HG02938 (cell line): ENCODE measurements around the gene ZFAND3.

ENCODE experiments used
- ATAC-seq: cut with Tn5 transposase; IDR thresholded peaks from one replicate; pipeline ENCODE4 v1.9.1; 2021; ENCODE audit warnings: mild to moderate bottlenecking, moderate library complexity; ENCODE audit not compliant: unreplicated experiment

The ZFAND3 gene

DNA sequence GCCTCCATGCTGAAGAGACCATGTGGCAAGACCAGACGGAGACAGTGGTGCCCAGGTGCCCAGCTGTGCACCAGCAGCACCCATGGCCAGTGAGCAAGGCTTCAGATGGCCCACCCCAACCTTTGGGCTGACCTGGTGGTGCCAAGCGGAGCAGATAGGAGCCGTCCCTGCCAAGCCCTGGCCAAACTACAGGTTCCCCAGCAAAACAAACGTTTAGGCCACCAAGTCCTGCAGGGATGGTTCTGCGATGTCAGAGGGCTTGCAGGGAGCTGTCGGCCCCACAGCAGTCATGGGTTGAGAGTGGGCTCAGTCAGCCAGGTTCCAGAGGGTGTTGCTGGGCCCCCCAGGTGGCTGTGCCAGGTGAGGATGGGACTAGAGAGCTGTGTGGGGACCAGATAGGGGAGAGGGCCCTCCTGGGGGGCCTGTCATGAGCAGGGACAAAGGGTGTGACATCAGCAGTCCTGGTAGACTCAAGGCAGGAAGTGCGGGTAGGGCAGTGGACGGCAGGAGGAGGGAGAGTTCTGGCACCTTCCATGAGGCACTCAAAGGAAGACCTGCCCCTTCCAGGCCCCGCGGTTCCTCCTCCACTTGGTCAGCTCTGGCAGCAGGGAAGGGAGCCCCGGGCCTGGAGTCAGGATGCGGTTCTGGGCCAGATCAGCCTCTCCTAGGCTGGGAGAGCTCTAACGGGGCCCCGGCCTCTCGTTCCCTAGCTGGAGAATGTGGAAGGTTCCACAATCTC is 342.4 kb downstream of the ZFAND3 start:
- no peak for ATAC-seq

DNA sequence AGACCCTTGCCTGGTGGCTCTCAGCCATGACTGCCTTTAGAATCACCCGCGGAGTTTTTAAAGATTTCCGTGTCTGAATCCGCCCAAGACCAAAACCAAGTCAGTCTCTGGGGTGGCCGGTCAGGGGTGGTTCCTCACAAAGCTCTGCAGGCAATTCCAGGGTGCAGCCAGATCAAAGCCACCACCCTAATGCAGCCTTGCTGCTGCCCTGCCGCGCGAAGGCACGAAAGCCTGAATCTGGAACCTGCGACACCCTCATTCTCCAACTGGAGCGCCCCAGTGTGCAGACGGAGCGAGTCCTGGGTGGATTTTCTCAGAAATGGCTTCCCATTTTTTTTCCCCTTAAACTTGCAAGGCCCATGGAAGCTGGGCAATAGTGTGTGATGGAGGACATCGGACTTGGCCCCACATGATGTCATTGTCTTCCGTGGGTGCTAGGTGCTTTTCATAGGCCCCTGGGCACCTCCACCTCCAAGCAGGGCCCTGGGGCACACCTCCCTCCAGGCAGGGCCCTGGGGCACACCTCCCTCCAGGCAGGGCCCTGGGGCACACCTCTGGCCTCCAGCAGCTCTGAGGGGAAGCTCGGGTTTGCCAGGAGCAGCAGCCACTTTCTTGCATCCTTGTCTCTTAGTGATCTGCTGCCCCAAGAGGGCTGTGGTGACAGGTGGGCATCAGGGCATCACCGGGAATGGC is 343.1 kb downstream of the ZFAND3 start:
- ATAC-seq: no peak

DNA sequence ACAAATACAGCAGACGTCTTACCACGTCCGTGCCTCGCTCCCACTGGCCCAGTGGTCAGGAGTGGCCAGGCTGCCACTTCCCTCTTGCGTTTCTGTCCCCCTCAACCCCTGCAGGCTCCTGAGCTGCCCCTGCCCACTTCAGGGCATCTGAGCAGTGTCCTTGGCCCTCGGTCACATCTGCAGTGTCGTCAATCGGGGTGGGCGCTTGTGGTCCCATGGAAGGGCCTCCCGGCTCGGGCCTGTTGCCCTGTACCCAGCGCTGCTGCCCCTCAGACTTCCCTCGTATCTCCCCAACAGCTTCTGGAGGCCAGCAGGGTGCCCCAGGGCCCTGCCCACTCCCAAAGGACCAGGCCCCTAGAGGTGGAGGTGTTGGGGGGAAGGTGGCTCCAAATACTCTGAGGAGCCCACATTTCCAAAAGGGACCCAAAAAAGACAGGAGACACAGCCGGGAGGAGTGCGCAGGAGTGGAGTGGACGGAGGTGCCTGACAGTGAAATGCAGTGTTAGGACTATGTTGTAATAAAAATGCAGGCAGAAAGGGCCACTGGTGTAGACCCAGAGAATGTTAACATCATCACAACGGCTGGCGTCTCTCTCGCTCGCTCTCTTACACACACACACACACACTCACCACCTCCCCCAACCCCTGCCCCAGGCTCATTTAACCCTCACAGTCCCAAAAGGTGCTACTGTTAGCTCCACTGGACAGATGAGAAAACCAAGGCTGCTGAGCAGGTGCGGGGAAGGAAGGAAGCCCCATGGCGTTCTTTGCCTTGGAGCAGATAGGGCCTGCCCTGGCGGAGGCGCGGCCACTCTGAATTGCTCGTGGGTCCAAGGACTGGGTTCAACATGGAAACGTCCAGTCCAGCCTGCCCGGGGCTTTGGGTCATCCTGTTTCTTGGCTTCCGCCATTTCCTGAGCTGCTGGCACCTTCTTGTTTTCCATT is 343.9 kb downstream of the ZFAND3 start:
- ATAC-seq: no peak

DNA sequence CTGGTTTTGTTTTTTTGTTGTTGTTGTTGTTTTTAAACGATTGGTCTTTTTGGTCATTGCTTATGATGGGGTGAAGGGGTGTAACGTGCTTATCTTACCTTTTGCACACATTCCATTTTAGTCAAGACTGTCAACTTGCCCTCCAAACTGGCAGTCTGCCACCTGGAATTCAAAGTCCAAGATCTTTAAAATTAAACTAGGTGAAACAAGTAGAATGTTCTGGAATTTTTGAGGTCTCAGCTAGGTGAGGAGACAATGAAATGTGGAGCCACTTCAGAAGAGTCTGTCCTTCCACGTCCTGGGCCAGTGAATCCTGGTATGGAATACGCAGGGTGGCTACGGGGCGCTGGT is 344.6 kb downstream of the ZFAND3 start:
- no peak for ATAC-seq

DNA sequence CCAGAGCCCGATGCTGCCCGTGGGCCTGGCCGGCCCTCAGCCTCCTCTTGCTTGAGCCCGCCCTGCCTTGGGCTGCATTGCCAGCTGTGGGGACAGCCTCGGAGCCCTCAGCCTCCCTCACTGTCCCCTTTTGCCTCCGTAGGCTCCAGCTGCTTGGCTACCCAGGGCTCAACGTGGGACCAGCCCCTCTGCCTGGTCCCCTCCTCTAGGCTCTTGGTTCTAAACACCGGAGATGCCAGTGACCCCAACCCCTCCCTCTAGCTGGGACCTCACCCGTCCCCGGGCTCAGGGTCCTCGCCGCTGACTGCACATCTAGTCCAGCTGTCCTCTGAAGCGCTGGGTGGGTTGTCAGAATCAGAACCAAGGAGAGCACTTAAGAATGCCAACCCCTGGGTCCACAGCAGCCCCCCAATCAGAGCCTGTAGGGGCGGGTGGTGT is 345.2 kb downstream of the ZFAND3 start:
- ATAC-seq: no peak

DNA sequence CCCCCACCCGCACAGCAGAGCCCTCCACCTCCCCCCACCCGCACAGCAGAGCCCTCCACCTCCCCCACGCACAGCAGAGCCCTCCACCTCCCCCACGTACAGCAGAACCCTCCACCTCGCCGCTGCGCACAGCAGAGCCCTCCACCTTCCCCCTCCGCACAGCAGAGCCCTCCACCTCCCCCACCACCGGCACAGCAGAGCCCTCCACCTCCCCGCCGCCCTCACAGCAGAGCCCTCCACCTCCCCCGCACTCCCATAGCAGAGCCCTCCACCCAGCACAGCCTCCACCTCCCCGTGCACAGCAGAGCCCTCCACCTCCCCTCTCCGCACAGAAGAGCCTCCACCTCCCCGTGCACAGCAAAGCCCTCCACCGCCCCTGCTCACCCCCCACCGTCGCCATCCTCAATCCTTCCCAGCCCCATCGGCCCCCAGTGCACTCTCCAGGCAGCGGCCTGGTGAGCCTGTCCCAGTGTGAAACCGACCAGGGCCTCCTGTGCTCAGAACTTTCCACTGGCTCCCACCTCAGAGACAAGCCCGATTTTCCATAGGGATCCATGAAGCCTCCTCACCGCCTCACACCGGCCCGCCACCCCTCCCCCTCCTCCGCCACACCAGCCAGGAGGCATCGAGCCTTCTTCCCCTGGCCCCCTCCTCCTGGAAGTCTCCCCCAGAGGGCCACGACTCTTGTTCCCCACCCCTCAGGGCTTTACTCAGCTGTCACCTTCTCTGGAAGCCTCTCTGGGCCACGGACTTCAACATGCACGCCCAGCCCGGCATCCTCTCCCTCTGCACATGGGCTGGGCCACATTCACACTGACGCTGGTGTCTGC is 347.1 kb downstream of the ZFAND3 start:
- no peak for ATAC-seq

DNA sequence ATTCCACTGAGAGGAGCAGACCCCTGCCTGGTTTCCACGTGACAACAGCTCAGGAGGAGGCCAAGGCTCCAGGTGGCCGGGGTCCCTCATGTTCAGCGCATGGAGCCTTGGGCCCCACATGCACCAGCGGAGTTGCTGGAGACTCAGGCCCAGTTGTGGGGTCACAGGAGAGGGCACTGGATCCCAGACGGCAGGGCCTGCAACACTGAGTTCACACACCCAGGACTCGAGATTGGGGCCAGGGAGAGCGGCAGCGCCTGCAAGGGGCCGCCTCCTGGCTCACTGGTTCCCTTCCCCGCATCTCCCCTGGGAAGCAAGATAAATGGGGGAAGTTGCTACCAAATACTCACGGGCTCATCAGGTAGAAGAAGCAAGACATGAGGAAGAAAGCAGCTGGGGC is 348.1 kb downstream of the ZFAND3 start:
- ATAC-seq: no peak

DNA sequence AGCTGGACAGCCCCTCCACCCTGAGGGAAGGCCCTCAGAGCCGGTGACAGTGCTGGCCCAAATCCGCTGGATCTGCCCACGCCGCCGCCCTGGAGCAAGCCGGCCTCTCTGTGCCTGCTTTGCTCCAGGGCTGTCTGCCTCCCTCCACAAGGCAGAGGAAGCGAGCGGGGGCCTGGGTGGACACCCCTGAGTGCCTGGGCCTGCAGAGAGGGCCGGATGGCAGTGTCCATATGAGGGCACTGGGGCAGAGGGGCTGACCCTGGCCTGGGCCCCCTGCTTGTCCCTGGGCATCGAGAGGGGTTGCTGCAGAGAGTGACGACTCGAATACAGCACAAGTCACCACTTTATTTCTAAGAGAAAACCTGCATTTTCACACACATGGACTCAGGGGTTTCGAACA is 348.6 kb downstream of the ZFAND3 start:
- ATAC-seq: no peak

DNA sequence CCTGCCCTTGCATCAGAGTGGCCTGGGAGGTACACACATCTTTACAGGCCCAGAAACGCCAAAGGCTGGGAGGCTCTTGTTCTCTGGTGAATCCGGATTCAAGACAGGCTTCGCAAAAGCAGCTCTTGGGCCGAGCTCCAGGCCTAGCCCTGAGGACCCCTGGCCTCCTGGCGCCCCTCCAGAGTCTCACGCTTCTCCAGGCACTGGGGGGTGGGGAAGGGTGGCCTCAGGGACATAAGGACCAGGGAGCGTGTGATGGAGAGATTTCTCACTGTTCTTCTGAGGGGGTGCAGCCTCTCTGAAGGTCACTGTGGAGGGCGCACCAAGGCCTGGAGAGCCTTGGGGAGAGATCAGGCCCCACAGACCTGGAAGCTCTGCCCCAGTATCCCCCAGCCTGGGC is 349.2 kb downstream of the ZFAND3 start:
- no peak for ATAC-seq

DNA sequence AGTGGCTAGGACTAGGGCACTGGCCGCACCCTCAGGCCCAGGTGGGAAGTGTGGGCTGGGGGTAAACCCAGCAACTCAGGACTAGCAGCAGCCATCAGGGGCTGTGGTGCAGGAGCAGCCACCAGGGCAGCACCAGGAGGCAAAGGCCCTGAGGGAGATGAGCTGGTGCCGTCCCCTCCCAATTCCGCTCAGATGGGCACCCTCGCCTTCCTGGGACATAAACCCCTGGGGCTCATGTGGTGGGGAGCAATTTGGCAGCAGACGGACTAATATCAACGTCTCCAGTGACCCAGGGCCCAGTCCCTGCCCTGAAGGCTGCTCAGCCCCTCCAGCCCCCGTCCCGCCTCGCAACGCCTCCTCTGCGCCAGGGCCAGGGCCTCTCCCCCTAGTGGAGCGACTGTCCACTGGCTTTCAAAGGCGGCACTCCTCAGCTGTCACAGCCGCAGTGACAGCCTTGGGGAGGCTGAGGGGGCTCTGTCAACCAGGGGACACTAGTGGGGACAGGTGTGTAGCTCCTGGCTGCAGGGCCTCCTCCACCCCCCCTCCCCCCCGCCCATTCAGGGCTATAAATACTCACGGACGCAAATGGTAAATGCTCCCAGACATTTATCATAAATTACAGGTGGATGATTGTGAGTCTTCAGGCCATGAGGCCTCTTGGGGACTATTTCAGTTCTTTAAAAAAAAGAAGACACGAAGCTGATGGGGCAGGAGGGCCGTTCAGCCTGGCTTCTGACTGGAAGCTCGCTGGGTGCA is 349.9 kb downstream of the ZFAND3 start:
- no peak for ATAC-seq

DNA sequence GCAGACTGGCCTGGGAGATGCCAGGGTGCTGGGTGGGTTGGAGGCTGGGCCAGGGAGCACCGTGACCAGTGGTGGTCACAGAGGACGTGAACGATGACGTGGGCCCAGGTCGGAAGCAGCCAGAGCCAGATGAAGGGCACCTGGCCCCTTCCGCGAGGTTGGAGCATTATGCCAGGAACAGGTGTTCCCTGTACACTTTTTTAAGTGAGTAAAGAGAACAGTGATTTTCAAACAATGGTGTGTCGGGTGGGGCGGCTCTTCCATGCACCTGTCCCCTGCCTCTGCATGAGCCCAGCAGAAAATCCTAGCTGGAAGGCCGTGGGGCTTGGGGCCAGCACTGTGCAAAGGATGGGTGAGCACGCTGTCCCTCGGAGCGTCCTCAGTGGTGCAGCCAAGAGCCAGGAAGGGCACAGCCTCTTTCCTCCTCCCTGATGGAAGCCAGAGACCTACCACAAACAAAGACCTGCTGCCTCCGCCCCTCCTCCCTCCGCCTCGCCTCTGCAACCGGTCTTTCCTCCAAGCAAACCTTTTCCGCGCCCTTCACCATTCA is 350.5 kb downstream of the ZFAND3 start:
- no peak for ATAC-seq

DNA sequence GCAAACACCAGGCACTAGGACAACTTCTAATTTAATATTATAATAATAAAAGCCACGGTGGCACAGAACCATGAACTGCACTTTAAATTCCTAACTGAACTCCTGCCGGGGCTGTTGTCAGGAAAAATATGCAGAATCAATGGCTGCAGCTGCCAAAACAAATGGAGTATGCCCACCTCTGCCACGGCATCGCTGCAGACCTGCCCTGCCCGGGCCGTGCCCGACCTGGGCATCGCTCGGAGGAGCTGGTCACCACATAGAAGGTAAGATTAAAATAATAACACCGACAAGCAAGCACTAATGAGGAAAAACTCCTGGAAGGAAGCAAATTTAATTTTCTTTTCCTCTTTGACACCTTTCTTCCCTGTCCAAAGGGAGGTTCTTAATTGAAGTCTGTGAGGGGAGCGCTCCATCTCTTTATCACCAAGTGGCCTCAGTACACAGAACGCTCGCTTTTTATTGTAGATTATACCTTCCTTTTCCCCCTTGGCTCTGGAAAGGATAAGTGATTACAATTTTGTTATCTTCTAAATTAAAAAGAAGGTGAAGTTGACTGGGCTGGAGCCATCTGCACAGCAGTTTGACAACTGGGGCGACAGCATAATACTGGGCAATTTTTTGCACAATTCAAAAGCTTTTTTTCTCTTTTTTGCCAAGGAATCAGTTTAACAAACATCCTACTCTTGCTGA is 351.3 kb downstream of the ZFAND3 start:
- ATAC-seq: no peak

DNA sequence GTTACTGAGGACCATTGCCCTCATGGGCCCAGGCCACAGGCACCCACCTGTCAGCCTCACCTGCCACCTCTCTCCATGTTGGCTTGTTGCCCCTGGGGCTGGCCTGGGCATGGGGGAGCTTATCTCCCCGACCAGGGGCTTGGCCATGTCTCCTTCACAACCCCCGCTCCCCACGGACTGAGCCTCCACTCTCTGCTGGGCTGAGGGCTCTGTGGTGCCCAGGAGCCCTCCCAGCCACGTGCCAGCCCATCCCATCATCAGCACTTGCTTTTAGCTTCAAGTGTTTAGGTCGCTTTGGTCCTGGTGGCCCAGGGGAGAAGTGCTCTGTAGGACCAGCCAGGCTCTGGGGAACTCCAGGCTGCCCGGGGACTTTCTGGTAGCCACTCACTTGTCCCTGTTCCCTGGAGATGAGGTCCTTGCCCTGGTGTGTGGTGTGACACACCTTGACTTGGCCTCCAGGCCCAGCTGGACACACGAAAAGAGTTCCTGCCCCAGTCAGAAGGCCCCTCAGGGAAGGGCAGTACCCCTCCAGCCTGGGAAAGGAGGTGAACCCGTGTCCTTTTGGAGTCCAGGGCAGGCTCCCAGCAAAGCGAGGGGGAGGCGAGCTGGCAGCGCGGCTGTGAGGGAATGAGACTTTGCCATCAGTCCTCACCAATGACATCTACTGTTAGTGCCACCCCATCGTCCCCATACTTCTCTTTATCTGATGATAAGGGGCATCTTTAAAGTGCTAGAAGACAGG is 352.6 kb downstream of the ZFAND3 start:
- no peak for ATAC-seq

DNA sequence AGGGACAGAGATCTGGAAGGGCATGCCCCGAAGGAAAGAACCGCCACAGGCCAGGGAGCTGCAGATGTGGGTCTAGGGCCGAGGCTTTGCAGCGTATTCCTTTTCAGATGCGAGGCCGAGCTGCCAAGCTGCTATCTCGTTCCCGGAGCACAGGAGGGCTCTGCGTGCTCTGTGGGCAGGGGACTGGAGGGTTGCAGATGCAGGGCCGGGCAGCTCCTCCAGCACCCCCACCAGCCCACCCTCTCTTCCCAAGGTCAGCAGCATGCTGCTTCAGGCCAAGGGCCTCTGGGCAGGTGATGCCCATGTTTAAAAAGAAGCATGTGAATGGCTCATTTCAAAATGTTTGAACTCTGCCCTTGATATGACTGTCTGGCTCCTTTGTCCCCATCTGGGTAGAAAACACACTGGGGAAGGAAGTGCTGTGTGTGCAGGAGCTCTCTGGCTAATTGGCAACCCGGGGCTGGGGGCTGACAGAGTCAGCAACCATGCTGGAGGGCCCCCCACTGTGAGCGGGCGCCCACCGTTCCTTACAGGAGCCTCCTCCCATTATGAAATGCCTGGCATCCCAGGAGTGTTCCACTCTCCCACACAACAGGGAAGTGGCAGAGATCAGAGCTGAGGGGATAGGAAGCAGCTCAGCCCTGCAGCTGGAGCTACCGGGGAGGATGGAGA is 353.3 kb downstream of the ZFAND3 start:
- no peak for ATAC-seq

DNA sequence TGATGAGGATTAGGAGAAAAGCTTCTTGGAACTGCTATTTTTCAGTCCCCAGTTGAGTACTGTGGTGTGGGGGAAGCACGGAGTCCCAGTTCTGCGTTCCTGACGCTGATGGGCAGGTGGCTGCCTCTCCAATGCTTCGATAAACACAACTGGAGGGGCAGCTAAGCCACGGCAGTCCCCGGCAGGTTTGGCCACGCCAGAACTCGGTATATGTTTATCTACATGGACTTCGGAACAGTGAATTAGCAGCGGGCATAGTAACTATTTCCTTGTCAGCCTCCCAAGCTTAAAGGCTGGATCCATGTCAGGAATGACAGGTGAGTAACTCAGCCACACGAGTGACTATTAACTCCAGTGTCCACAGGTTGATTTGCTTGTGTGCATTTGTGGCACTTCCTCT is 354.4 kb downstream of the ZFAND3 start:
- ATAC-seq: no peak

DNA sequence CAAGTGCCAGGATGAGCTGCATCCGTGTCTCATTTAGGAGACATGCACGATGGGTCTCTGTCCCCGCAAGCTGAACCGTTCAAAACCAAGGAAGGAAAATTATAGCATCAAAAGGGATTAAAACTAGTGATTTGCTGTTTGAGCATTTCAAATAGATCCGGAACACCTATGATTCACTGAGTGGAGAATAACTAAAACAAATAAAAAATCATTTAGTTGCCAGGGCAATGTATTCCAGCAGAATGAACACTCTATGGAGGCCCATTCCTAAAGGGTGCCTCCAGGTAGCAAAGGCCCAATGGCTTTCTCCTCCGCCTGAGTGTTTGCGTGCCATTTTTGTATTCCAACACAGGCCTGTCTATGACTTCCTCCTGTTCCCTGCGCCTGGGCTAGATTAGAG is 354.8 kb downstream of the ZFAND3 start:
- ATAC-seq: no peak

DNA sequence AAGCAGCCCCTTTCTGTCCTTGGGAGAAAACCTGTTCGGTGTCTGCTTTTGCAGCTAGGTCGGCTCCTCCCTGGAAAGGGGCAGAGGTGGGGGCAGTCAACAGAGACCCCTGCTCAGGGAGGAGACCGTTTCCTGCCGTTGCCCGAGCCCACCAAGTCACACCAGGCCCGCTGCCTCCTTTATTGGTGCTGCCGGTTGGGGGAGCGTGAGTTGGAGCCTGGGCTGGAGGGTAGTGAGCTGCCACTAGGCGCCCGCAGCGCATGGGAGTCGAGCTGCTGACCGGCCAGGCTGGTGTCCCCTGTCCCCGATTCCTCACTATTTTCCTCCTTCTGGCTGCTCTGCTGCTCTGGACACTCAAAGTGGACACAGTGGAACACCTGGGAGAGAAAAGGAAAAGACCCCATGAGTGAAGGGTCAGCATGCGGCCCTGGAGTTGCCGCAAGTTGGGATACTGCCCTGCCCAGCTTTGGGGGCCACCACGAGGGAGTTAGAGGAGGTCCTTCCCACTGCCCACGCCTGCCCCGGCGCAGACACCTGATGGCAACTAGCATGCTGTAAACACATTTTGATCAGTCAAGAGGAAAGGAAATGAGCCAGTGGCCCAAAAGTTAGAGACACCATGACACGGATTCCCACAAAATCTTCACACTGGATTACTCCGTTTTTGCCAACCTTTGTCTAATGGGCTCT is 355.4 kb downstream of the ZFAND3 start:
- no peak for ATAC-seq
